ENCODE results near the gene ENPP1. TPM values are rescaled to one million over a fixed set of nuclear protein-coding genes. Genes with fewer than 3 reads are reported as not detected.

ENPP1 gene
- total RNA-seq (2014; rRNA removed; shearing (Covaris generic)), result 17.8 and 24.5 TPM in 2 replicates

DNA sequence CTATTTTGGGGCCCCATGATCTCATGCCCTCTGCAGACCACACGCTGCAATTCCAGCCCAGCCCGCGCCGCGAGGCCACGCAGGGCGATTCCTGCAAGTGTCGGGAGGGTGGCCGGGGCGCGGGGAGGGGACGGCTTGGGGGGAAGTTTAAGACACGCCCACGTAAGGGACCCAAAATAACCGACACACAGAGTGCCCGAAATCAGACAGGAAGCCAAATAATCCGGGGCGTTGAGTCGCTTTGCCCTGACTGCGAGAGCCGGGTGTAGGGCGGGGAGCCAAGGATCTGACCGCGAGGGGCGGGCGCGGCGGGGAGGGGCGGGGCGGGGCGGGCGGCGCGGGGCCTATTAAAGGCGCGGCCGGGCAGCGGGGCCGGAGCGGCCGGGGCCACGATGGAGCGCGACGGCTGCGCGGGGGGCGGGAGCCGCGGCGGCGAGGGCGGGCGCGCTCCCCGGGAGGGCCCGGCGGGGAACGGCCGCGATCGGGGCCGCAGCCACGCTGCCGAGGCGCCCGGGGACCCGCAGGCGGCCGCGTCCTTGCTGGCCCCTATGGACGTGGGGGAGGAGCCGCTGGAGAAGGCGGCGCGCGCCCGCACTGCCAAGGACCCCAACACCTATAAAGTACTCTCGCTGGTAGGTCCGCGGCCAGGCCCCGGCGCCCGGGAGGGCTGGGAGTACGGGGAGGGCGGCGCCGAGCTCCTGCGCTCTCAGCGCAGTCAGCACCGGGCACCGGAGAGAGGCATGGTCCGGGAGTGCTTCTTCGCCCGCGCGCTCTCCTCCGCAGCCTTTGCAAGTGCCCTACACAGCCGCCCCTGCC, at the start of gene ENPP1:
TSS of gene ENPP1 (plus strand) at position 377 of the 816 bp plus-strand sequence. CDS start at position 393, 16 bp downstream.
- Histone ChIP-seq H3K36me3 (replicated peaks; ENCODE audit: control insufficient read depth, insufficient read depth, low read length) (no peaks in the 10 kb centered on the region), H3K4me3 (ENCODE audit: insufficient read depth, low read depth, low read length) (peak within 1 kb of the TSS; percentile 73), H3K27me3 (ENCODE audit: control insufficient read depth, insufficient read depth, low read length) (peaks cover 6% of the 10 kb centered on the region)
- peak; percentile 89 for DNase-seq

DNA sequence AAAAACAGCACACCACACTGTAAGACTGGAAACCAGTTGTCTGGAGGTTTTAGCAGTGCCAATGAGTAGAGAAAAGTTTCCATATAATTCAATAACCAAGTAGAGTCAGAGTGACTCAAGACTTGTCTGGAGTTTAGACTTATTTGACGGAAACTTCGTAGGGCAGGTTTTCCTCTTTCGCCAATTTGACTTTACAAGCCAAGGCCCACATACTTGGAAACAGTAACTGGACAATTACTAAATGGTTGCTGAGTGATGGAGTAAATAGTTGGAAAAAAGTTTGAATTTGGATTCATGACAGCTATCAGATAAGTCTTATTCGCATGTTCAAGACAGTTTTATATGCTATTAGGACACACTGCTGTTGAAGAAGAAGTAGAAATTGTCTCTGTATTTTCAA, 48.9 kb upstream of the ENPP1 start:
- Histone ChIP-seq H3K4me3 (ENCODE audit: insufficient read depth, low read depth, low read length) (no peak overlapping the region), H3K27me3 (ENCODE audit: control insufficient read depth, insufficient read depth, low read length) (no peaks in the 10 kb centered on the region; the same call in 1 of the 2 replicates), H3K36me3 (replicated peaks; ENCODE audit: control insufficient read depth, insufficient read depth, low read length) (no peaks in the 10 kb centered on the region)
- DNase-seq, result no peak

DNA sequence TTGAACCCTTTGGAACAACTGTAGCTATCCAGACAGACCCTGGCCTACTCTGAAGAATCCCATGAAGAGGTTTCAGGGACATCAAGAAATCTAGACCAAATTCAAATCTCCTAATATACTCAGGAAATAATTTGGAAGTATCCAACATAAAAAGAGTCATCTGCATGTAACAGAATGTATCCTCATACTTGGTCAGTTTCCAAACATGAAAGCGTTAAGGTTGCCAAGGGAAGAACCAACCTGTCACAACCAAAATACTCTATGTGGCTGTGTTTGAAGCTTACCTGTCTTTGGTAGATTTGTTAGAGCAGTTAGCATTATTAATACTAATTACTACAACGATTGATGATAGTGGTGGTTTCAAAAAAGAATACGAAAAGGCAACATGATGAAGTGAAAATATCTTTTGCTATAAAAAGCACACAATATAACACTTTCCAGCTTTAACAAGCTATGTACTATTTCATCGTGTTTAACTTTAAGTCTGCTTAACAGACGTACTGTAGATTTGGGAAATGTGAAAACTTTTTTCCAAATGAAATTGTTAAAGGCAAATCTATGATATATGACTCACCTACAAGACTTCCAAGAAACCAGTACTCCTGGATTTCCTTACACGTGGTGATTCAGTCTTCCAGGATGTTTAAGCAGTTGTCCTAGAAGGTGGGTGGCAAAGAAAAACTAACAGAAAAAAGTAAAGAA, 46.6 kb upstream of the ENPP1 start:
- H3K36me3 ChIP-seq (replicated peaks; ENCODE audit: control insufficient read depth, insufficient read depth, low read length), result no peaks in the 10 kb centered on the region
- H3K27me3 ChIP-seq (ENCODE audit: control insufficient read depth, insufficient read depth, low read length), result no peaks in the 10 kb centered on the region
- no peak overlapping the region for H3K4me3 ChIP-seq (ENCODE audit: insufficient read depth, low read depth, low read length)
- DNase-seq, result no peak

DNA sequence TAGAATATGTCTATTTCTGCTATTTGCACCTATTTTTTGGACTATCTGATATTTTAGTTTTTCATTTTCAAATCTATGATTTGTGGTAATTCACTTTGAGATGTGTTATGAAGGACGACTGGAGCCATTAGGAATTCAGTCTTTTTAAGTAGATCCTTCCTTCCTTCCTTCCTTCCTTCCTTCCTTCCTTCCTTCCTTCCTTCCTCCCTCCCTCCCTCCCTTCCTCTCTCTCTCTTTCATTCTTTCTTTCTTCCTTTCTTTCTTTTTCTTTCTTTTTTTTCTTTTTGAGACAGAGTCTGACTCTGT, 46.1 kb upstream of the ENPP1 start:
- DNase-seq, result no peak

GRCh38 chr6:131762984-131763383, 44.8 kb upstream of the ENPP1 start:
- Histone ChIP-seq H3K36me3 (replicated peaks; ENCODE audit: control insufficient read depth, insufficient read depth, low read length) (no peaks in the 10 kb centered on the region), H3K27me3 (ENCODE audit: control insufficient read depth, insufficient read depth, low read length) (no peaks in the 10 kb centered on the region), H3K4me3 (ENCODE audit: insufficient read depth, low read depth, low read length) (no peak overlapping the region)
- DNase-seq, result no peak

More for the DNA sequence above, 46.1 kb upstream of the ENPP1 start:
- H3K27me3 ChIP-seq (ENCODE audit: control insufficient read depth, insufficient read depth, low read length), result no peaks in the 10 kb centered on the region
- no peak overlapping the region for H3K4me3 ChIP-seq (ENCODE audit: insufficient read depth, low read depth, low read length)
- H3K36me3 ChIP-seq (replicated peaks; ENCODE audit: control insufficient read depth, insufficient read depth, low read length), result no peaks in the 10 kb centered on the region

- Histone ChIP-seq H3K4me3 (ENCODE audit: insufficient read depth, low read depth, low read length) (no peak overlapping the region), H3K27me3 (ENCODE audit: control insufficient read depth, insufficient read depth, low read length) (no peaks in the 10 kb centered on the region), H3K36me3 (replicated peaks; ENCODE audit: control insufficient read depth, insufficient read depth, low read length) (no peaks in the 10 kb centered on the region)
- no peak for DNase-seq
These were observed 44.1 kb upstream of the ENPP1 start for GRCh38 chr6:131763749-131764148.

- no peak for DNase-seq
- H3K36me3 ChIP-seq (replicated peaks; ENCODE audit: control insufficient read depth, insufficient read depth, low read length), result no peaks in the 10 kb centered on the region
- H3K4me3 ChIP-seq (ENCODE audit: insufficient read depth, low read depth, low read length), result no peak overlapping the region
- no peaks in the 10 kb centered on the region for H3K27me3 ChIP-seq (ENCODE audit: control insufficient read depth, insufficient read depth, low read length)
These were observed 43.5 kb upstream of the ENPP1 start for GRCh38 chr6:131764350-131764749.

- Histone ChIP-seq H3K27me3 (ENCODE audit: control insufficient read depth, insufficient read depth, low read length) (no peaks in the 10 kb centered on the region), H3K4me3 (ENCODE audit: insufficient read depth, low read depth, low read length) (no peak overlapping the region), H3K36me3 (replicated peaks; ENCODE audit: control insufficient read depth, insufficient read depth, low read length) (no peaks in the 10 kb centered on the region)
- DNase-seq, result no peak
These were observed 42.6 kb upstream of the ENPP1 start for GRCh38 chr6:131765081-131765803.

GRCh38 chr6:131765804-131766135, 42.0 kb upstream of the ENPP1 start:
- no peaks in the 10 kb centered on the region for H3K36me3 ChIP-seq (replicated peaks; ENCODE audit: control insufficient read depth, insufficient read depth, low read length)
- H3K4me3 ChIP-seq (ENCODE audit: insufficient read depth, low read depth, low read length), result no peak overlapping the region
- no peaks in the 10 kb centered on the region for H3K27me3 ChIP-seq (ENCODE audit: control insufficient read depth, insufficient read depth, low read length)
- DNase-seq, result no peak

DNA sequence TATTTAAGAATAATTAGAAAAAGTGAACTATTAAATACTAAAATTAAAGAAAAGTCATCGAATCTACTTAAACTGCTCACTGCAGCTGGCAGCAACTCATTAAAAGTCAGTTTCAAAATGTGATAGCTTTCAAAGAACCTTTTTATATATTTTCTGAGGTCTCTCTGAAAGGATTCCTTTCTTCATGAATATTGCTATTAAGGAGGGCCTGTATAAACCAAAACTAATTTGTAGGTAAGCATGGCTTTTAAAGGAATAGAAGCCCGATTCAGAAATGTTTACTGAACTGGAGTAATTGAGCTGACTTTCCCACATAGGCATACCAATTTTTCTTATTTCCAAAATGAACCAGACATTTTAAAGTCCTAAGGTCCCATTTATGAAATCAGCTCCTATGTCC, 41.2 kb upstream of the ENPP1 start:
- Histone ChIP-seq H3K27me3 (ENCODE audit: control insufficient read depth, insufficient read depth, low read length) (no peaks in the 10 kb centered on the region), H3K4me3 (ENCODE audit: insufficient read depth, low read depth, low read length) (no peak overlapping the region), H3K36me3 (replicated peaks; ENCODE audit: control insufficient read depth, insufficient read depth, low read length) (no peaks in the 10 kb centered on the region)
- DNase-seq, result no peak

DNA sequence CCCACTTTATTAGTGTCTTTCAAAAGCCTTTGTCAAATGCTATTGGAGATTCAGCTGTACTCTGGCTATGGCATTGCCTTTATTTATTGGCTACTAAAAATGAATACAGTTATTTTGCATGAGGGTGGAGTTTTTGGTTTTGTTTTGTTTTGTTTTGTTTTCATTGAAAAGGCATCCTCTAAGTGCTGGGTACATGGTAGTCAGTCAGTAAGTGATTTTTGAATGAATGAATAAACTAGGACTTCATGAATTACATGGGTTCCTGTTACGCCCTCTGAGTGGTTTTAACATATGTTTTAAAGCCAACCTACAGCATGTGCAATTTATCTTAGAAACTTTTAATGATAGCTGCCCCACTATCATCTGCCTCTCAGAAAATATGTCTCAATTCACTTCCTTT, 38.9 kb upstream of the ENPP1 start:
- Histone ChIP-seq H3K27me3 (ENCODE audit: control insufficient read depth, insufficient read depth, low read length) (no peaks in the 10 kb centered on the region), H3K36me3 (replicated peaks; ENCODE audit: control insufficient read depth, insufficient read depth, low read length) (no peaks in the 10 kb centered on the region), H3K4me3 (ENCODE audit: insufficient read depth, low read depth, low read length) (no peak overlapping the region)
- DNase-seq, result no peak

- Histone ChIP-seq H3K27me3 (ENCODE audit: control insufficient read depth, insufficient read depth, low read length) (no peaks in the 10 kb centered on the region), H3K36me3 (replicated peaks; ENCODE audit: control insufficient read depth, insufficient read depth, low read length) (no peaks in the 10 kb centered on the region), H3K4me3 (ENCODE audit: insufficient read depth, low read depth, low read length) (no peak overlapping the region)
- no peak for DNase-seq
These were observed 38.3 kb upstream of the ENPP1 start for GRCh38 chr6:131769385-131770141.

GRCh38 chr6:131770776-131771175, 37.0 kb upstream of the ENPP1 start:
- Histone ChIP-seq H3K36me3 (replicated peaks; ENCODE audit: control insufficient read depth, insufficient read depth, low read length) (no peaks in the 10 kb centered on the region), H3K4me3 (ENCODE audit: insufficient read depth, low read depth, low read length) (no peak overlapping the region), H3K27me3 (ENCODE audit: control insufficient read depth, insufficient read depth, low read length) (no peaks in the 10 kb centered on the region)
- no peak for DNase-seq

DNA sequence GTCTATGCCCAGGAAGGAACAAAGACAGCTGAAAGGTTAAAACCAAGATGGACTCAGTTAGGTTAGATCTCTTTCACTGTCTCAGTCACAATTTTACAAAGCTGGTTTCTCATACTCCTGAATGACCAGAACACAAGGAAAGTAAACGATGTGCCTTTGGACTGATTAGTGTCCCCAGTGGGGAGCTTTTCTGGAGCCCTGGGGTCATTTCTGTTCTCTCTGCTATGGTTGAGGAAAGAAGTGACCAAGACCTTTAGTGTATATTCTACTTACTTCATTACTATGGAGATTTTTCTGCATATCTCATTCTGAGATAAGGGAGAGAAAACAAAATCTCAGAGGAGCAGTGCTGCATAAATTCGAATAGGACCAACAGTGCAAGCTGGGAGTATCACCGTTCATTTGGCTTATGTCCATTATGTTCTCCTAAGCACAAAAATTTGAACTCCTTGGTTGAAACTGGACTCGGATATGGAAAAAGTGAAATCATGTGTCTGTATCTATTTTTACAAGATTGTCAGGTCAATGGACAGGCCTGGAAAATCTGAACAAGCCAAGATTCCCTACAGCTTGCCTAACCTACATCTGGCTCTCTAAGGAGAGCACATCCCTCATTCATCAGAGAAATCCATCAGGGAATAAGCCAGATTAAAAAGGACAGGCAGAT, 34.4 kb upstream of the ENPP1 start:
- no peaks in the 10 kb centered on the region for H3K36me3 ChIP-seq (replicated peaks; ENCODE audit: control insufficient read depth, insufficient read depth, low read length)
- no peak overlapping the region for H3K4me3 ChIP-seq (ENCODE audit: insufficient read depth, low read depth, low read length)
- H3K27me3 ChIP-seq (ENCODE audit: control insufficient read depth, insufficient read depth, low read length), result no peaks in the 10 kb centered on the region
- DNase-seq, result no peak

Measured in H7 (cell line).